BJ (cell line): ENCODE results near the gene MARCKSL1. TPM values are rescaled to one million over a fixed set of nuclear protein-coding genes. Genes with fewer than 3 reads are reported as not detected.
"Not testable (repeated sequence)": the region's sequence is repeated elsewhere in the genome, so short reads cannot be mapped to it uniquely, and the experiment has no call there.

Source experiments
- CTCF ChIA-PET: fragments of 350-600 bp; formaldehyde crosslinking; extraction: SDS; loops from one replicate; lab custom pipeline; 2021; ENCODE audit warnings: antibody characterized with exemption, inconsistent platforms; lab: Yijun Ruan, JAX
- POLR2A ChIA-PET: fragments of 300-600 bp; sonication (Branson Sonifier 250); formaldehyde crosslinking; extraction: SDS; loops from one replicate; lab custom pipeline; 2021; ENCODE audit warnings: antibody characterized with exemption; lab: Charles Lee
- DNase-seq: peaks from one replicate; pipeline ENCODE4 v3.0.0-alpha.2; 2011; ENCODE audit warnings: low read depth
- H3K27me3 ChIP-seq: 2 replicates; pipeline ENCODE4 v1.6.0; 2011; ENCODE audit warnings: low read length; ENCODE audit not compliant: control insufficient read depth, insufficient read depth
- H3K36me3 ChIP-seq: 2 replicates; pipeline ENCODE4 v1.5.1; 2011; ENCODE audit warnings: low read length; ENCODE audit not compliant: control insufficient read depth, insufficient read depth
- H3K4me3 ChIP-seq: 2 replicates; pipeline ENCODE4 v1.5.1; 2011; ENCODE audit warnings: low read depth, mild to moderate bottlenecking, control low read depth, low read length
- polyA plus RNA-seq: library from polyadenylated mRNA; depleted of rRNA; stranded (reverse); fragments of >200 nt; gene quantifications from 2 replicates; pipeline ENCODE4 v1.2.3, GENCODE V29; 2011
- TF ChIP-seq, protein P1 (sequence below): IDR thresholded peaks from 2 replicates; pipeline ENCODE4 v1.5.1; 2011; ENCODE audit warnings: low read depth, mild to moderate bottlenecking, control low read depth, inconsistent platforms, low read length, moderate library complexity; ENCODE audit not compliant: insufficient read depth

Gene MARCKSL1
- polyA plus RNA-seq, 1 experiment: 52.0 TPM

DNA sequence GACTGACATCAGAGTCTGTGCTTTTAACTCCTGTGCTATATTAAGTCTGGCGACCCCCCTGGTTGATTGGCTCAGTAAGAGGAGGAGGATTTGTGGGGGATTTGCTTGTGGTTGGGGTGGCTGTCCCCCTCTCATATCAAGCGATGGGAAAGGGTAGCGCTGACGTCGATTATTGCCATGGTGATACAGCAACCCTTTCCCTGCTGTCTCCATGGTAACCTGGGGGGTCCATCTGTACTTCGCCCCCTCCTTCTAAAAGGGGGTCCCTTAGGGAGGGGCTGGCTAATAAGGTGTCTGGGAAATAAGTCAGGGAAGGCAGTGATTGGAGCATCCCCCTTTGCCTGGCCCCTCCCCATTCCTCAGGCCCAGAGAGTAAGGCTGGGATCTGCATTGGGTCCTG is 21.6 kb upstream of the MARCKSL1 start:
- Histone ChIP-seq H3K4me3 (no peak overlapping the region), H3K36me3 (peaks cover 1% of the 10 kb centered on the region; the same call in 1 of the 2 replicates), H3K27me3 (no peaks in the 10 kb centered on the region)
- TF ChIP-seq, protein P1, sequence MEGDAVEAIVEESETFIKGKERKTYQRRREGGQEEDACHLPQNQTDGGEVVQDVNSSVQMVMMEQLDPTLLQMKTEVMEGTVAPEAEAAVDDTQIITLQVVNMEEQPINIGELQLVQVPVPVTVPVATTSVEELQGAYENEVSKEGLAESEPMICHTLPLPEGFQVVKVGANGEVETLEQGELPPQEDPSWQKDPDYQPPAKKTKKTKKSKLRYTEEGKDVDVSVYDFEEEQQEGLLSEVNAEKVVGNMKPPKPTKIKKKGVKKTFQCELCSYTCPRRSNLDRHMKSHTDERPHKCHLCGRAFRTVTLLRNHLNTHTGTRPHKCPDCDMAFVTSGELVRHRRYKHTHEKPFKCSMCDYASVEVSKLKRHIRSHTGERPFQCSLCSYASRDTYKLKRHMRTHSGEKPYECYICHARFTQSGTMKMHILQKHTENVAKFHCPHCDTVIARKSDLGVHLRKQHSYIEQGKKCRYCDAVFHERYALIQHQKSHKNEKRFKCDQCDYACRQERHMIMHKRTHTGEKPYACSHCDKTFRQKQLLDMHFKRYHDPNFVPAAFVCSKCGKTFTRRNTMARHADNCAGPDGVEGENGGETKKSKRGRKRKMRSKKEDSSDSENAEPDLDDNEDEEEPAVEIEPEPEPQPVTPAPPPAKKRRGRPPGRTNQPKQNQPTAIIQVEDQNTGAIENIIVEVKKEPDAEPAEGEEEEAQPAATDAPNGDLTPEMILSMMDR: no peak
- POLR2A ChIA-PET: no interaction called here
- DNase-seq: no peak
- CTCF ChIA-PET: interaction anchor here (1.4 kb wide), 1 partner anchor 22 kb away, joined by 3 read pairs; the partner anchor contains the start of gene MARCKSL1

DNA sequence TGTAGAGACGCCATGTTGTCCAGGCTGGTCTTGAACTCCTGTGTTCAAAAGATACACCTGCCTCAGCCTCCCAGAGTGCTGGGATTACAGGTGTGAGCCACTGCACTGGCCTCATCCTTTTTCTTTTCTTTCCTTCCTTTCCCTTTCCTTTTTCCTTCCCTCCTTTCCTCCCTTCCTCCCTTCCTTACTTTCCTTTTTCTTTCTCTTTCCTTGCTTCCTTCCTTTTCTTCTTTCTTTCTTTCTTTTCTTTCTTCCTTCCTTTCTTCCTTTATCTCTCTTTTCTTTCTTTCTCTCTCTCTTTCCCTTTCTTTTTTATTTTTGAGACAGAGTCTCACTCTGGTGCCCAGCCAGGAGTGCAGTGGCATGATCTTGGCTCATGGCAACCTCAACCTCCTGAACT is 20.4 kb upstream of the MARCKSL1 start:
- TF ChIP-seq, protein P1: no peak
- CTCF ChIA-PET: no interaction called here
- POLR2A ChIA-PET: no interaction called here
- H3K36me3 ChIP-seq: peaks cover 1% of the 10 kb centered on the region; the same call in 1 of the 2 replicates
- no peak overlapping the region for H3K4me3 ChIP-seq
- no peaks in the 10 kb centered on the region for H3K27me3 ChIP-seq
- no peak for DNase-seq

DNA sequence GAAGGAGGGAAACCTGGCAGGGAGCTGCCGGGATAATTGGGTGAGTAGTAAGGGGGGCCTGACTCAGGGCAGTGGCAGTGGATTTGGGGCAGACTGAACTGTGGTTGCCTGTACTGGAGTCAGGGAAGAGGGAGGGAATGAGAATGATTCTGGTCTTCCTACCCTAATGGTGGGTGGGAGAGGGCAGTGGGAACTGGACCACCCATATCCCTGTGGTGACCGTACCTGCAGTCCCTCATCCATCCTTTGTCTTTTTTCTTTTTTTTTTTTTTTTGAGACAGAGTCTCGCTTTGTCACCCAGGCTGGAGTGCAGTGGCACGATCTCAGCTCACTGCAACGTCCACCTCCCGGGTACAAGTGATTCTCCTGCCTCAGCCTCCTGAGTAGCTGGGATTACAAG is 19.7 kb upstream of the MARCKSL1 start:
- H3K36me3 ChIP-seq, H3K27me3 ChIP-seq, CTCF ChIA-PET, POLR2A ChIA-PET, H3K4me3 ChIP-seq, DNase-seq: not testable (repeated sequence)

DNA sequence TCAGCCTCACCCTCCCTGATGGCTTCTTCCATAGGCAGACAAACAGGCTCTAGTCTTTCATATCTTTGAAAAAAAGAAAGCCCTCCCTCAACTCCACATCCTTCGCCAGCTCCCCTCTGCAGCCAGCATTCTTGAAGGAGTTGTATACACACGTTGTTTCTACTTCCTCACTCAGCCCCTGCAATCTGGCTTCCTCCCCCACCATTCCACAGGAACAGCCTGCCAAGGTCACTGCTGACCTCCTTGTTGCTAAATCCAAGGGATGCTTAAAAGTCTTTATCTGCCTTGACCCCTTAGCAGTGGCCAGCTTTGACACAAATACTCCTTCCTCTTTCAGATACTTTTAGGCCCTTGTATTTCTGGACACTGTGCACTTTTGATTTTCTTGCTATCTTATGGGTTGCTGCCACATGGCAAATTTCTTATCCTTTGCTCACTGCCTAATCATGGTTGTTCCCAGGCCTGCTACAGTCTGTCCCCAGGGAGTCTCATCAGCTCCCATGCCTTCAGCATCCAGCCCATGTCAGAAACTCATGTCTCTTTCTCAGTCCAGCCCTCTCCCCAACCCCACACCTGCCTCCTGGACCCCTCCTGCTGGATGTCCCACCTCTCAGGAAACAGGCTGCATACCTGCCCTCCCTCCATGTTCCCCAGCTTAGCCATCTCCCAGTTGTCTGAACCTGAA is 18.0 kb upstream of the MARCKSL1 start:
- TF ChIP-seq, protein P1: no peak
- CTCF ChIA-PET: interaction anchor here (1.4 to 2.2 kb wide), 4 partner anchors 18 to 138 kb away, joined by 3 to 8 read pairs (median 4); partner anchors contain the start of genes FAM167B and MARCKSL1
- Histone ChIP-seq H3K4me3 (no peak overlapping the region), H3K36me3 (peaks cover 1% of the 10 kb centered on the region; the same call in 1 of the 2 replicates), H3K27me3 (no peaks in the 10 kb centered on the region)
- no peak for DNase-seq
- POLR2A ChIA-PET: interaction anchor here (0.8 kb wide), 1 partner anchor 18 kb away, joined by 3 read pairs; the partner anchor contains the start of gene MARCKSL1

DNA sequence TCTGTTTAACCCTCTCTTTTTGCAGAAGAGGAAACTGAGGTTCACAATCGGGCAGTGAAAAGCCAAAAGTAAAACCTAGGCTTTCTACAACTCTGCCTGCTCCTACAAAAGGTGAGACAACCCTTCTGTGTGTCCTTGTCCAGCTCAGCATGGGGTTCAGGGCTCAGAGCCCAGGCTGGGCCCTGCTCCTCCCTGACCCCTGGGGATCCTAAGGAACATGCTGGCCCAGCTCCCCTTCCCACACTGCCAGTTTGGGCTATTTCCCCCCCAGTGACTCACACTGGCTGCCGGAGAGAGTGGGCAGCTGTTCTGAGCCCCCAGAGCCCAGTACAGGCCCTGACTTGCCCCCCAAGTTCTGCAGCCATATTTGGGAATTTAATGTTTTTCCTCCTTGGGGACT is 17.4 kb upstream of the MARCKSL1 start:
- CTCF ChIA-PET: interaction anchor here (0.6 to 2.3 kb wide), 8 partner anchors 8 to 491 kb away, joined by 3 to 8 read pairs (median 4); partner anchors contain the start of genes FAM167B, FAM229A and MARCKSL1
- DNase-seq: no peak
- TF ChIP-seq, protein P1: no peak
- H3K27me3 ChIP-seq: no peaks in the 10 kb centered on the region
- H3K36me3 ChIP-seq: peaks cover 1% of the 10 kb centered on the region; the same call in 1 of the 2 replicates
- POLR2A ChIA-PET: interaction anchor here (0.6 to 0.8 kb wide), 2 partner anchors 17 to 39 kb away, joined by 3 to 7 read pairs; partner anchors contain the start of gene MARCKSL1
- H3K4me3 ChIP-seq: no peak overlapping the region
